Left ventricle myocardium inferior (tissue), 1 donor: ENCODE measurements around the gene CARD19. TPM values are rescaled to one million over a fixed set of nuclear protein-coding genes. Genes with fewer than 3 reads are reported as not detected.
A peak's percentile ranks its signal among the peaks of the same experiment; 100 is the strongest.

ENCODE experiments used
- DNase-seq: peaks from one replicate; pipeline ENCODE4 v3.0.0-alpha.2; 2020
- H3K27ac ChIP-seq: fragments of 200-600 bp; replicated peaks from 2 replicates; pipeline ENCODE4 v1.8.0; 2021
- H3K27me3 ChIP-seq: fragments of 200-600 bp; 2 replicates; pipeline ENCODE4 v1.8.0; 2021; ENCODE audit warnings: low read depth
- H3K36me3 ChIP-seq: fragments of 200-600 bp; 2 replicates; pipeline ENCODE4 v1.8.0; 2021
- H3K4me1 ChIP-seq: fragments of 200-600 bp; 2 replicates; pipeline ENCODE4 v1.8.0; 2021
- H3K4me3 ChIP-seq: fragments of 200-600 bp; 2 replicates; pipeline ENCODE4 v1.8.0; 2021; ENCODE audit warnings: mild to moderate bottlenecking, moderate library complexity
- H3K9me3 ChIP-seq: fragments of 200-600 bp; replicated peaks from 2 replicates; pipeline ENCODE4 v1.8.0; 2021
- CTCF ChIP-seq: fragments of 200-600 bp; IDR thresholded peaks from 2 replicates; pipeline ENCODE4 v1.8.0; 2021; ENCODE audit warnings: antibody characterized with exemption, mild to moderate bottlenecking, borderline replicate concordance
- intact Hi-C: fragments of 100-400 bp; cut with micrococcal nuclease; formaldehyde crosslinking; loops from one replicate; pipeline ENCODE4 v1.11.0; 2022
- total RNA-seq: library from RNA; stranded (reverse); fragmentation: NEBNext Ultra II Directional; extraction: Animal tissue kit (Norgen Biotek cat#: 25700); gene quantifications from one replicate; pipeline ENCODE4 v1.2.1, GENCODE V29; 2021
- donor health status: DM: no; HTN: yes; CAD: no; lungs with severe emphysema.

Gene CARD19
- total RNA-seq, 1 donor from 2014 or later: 35.8 TPM

GRCh38 chr9:93108291-93109041 is 12.4 kb downstream of the CARD19 start:
- intact Hi-C loops: no loop called here
- peak; percentile 16 for DNase-seq
- no peaks in the 10 kb centered on the region for H3K27me3 ChIP-seq
- TF ChIP-seq CTCF: no peak
- H3K4me1 ChIP-seq: peaks cover 12% of the 10 kb centered on the region
- H3K9me3 ChIP-seq: peaks cover 10% of the 10 kb centered on the region
- H3K36me3 ChIP-seq: peaks cover 47% of the 10 kb centered on the region
- H3K27ac ChIP-seq: no peak overlapping the region
- H3K4me3 ChIP-seq: no peak overlapping the region

DNA sequence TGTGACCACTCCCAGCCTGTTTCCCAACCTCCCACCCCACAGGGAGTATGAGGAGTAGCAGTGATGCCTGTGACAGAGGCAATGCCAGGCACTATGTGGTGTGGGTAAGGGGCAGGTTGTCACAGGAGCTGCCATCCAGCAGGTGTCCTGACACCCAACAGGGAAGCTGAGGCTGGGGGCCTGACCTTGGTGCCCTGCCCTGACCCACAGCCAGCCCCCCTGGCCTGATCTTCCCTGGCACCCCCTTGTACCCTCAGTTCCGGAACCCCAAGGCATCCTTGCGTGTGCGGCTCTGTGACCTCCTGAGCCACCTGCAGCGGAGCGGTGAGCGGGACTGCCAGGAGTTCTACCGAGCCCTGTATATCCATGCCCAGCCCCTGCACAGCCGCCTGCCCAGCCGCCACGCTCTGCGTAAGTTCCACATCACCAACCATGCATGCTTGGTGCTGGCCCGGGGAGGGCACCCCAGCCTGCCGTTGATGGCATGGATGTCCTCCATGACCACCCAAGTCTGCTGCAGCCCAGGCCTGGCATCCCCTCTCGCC is 14.4 kb downstream of the CARD19 start:
- Histone ChIP-seq H3K27me3 (no peaks in the 10 kb centered on the region), H3K36me3 (peaks cover 48% of the 10 kb centered on the region), H3K9me3 (no peaks in the 10 kb centered on the region), H3K27ac (no peak overlapping the region), H3K4me3 (no peak overlapping the region), H3K4me1 (peaks cover 12% of the 10 kb centered on the region)
- no peak for DNase-seq
- no peak for TF ChIP-seq CTCF
- intact Hi-C loops: no loop called here

DNA sequence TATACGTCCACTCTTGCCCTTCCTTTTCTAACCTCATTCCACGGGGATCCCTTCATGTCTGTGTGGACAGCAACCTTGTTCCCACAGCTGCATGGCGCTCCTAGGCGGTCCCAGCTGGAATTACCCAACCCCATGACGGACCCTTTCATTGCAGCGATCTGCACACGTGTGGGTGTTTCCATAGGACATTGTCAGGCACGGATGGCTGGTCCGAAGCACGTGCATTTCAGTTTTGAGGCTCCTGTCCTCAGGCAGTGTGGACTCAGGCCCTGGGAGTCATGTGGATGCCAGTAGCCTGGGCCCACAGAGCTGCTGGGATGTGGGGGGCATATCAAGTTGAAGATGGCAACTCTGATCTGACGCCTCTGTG is 15.0 kb downstream of the CARD19 start:
- Histone ChIP-seq H3K9me3 (no peaks in the 10 kb centered on the region), H3K27ac (no peak overlapping the region), H3K4me1 (peaks cover 13% of the 10 kb centered on the region), H3K36me3 (peaks cover 48% of the 10 kb centered on the region), H3K4me3 (no peak overlapping the region), H3K27me3 (no peaks in the 10 kb centered on the region)
- no peak for TF ChIP-seq CTCF
- no peak for DNase-seq
- intact Hi-C loops: no loop called here

DNA sequence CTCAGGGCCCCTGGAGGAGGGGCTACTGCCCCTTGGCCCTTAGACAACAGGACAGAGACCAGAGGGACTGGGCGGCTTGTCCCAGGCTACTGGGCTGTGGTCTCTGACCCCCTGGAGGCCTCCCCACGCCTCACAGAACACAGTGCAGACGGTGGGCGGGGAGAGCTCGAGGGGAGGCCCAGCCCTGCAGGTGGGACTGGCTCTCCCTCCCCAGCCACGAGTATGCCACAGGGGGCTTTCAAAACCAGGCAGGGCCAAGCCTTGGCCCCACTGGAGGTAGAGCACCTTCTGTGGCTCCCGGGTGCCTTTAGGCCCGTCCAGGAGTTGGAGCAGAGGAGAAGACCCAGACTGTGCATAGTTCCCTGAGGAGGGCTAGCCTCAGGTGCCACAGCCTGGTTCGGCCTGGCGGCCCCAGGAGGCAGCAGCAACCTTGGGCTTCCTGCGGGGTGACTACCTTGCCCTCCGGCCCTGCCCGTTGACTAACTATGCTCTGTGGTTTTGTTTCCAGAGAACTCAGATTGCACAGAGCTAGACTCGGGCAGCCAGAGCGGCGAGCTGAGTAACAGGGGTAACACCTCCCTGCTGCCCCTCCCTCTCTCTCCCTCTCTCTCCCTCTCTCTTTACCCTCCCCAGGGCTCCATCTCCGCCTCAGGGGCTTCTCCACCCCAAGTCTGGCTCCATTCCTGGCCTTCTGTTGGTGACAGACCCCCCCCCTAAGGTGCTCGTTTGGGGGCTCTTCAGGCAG is 15.5 kb downstream of the CARD19 start:
- H3K4me3 ChIP-seq: no peak overlapping the region
- DNase-seq: peak; percentile 17
- TF ChIP-seq CTCF: no peak
- H3K9me3 ChIP-seq: no peaks in the 10 kb centered on the region
- no peaks in the 10 kb centered on the region for H3K27me3 ChIP-seq
- peaks cover 19% of the 10 kb centered on the region for H3K4me1 ChIP-seq
- intact Hi-C loops: no loop called here
- H3K27ac ChIP-seq: peak overlapping the region; percentile 8
- peaks cover 48% of the 10 kb centered on the region for H3K36me3 ChIP-seq

- peaks cover 48% of the 10 kb centered on the region for H3K36me3 ChIP-seq
- peak overlapping the region; percentile 8 for H3K27ac ChIP-seq
- H3K4me1 ChIP-seq: peaks cover 20% of the 10 kb centered on the region
- intact Hi-C loops: no loop called here
- no peak for TF ChIP-seq CTCF
- DNase-seq: peak; percentile 19
- H3K9me3 ChIP-seq: no peaks in the 10 kb centered on the region
- no peaks in the 10 kb centered on the region for H3K27me3 ChIP-seq
- no peak overlapping the region for H3K4me3 ChIP-seq
Measured at GRCh38 chr9:93112116-93112863, 16.3 kb downstream of the CARD19 start.
